SU-DHL-6 (cell line): ENCODE results near the gene MARCHF10.

Experiments used
- H2AFZ ChIP-seq: fragments of 200-600 bp; sonication (generic); 2 replicates; pipeline ENCODE4 v1.6.1; 2014; ENCODE audit warnings: low read depth, mild to moderate bottlenecking, moderate library complexity, mixed read lengths, antibody characterized with exemption, low read length; ENCODE audit not compliant: severe bottlenecking
- H3F3A ChIP-seq: fragments of 200-600 bp; shearing (Covaris generic); 2 replicates; pipeline ENCODE4 v1.6.0; 2016; ENCODE audit warnings: antibody characterized with exemption, mild to moderate bottlenecking; ENCODE audit not compliant: insufficient read depth
- H3K27ac ChIP-seq: fragments of 200-600 bp; sonication (generic); 2 replicates; pipeline ENCODE4 v1.5.1; 2016; ENCODE audit warnings: low read depth, mild to moderate bottlenecking, low read length, moderate library complexity, mixed read lengths
- H3K27me3 ChIP-seq: fragments of 200-600 bp; sonication (generic), shearing (Covaris generic); 2 replicates; pipeline ENCODE4 v1.6.0; 2014; ENCODE audit warnings: mild to moderate bottlenecking, low read length
- H3K36me3 ChIP-seq: fragments of 200-600 bp; sonication (generic); 2 replicates; pipeline ENCODE4 v1.6.1; 2014; ENCODE audit warnings: mild to moderate bottlenecking, low read length, mixed read lengths
- H3K4me2 ChIP-seq: fragments of 300-600, 200-600 bp; shearing (Covaris generic), sonication (generic); 2 replicates; pipeline ENCODE4 v1.6.0; 2014; ENCODE audit warnings: low read length, low read depth, mild to moderate bottlenecking; ENCODE audit not compliant: poor library complexity, severe bottlenecking
- H3K4me3 ChIP-seq: fragments of 200-600 bp; sonication (generic); 2 replicates; pipeline ENCODE4 v1.5.1; 2014; ENCODE audit warnings: antibody characterized with exemption, low read length, mild to moderate bottlenecking, mixed read lengths; ENCODE audit not compliant: insufficient read depth, poor library complexity, severe bottlenecking
- H3K79me2 ChIP-seq: fragments of 200-600 bp; sonication (generic); 2 replicates; pipeline ENCODE4 v1.6.1; 2014; ENCODE audit warnings: mild to moderate bottlenecking, low read length, moderate library complexity; ENCODE audit not compliant: insufficient read depth
- H3K9ac ChIP-seq: fragments of 200-600 bp; sonication (generic); 2 replicates; pipeline ENCODE4 v1.7.0; 2014; ENCODE audit warnings: mild to moderate bottlenecking, low read length
- H3K9me2 ChIP-seq: fragments of 200-600 bp; sonication (generic); replicated peaks from 2 replicates; pipeline ENCODE4 v1.6.1; 2014; ENCODE audit warnings: low read length; ENCODE audit not compliant: insufficient read depth
- H3K9me3 ChIP-seq: fragments of 200-600 bp; sonication (generic); 2 replicates; pipeline ENCODE4 v1.6.1; 2014; ENCODE audit warnings: low read length, mixed read lengths; ENCODE audit not compliant: insufficient read depth
- H4K20me1 ChIP-seq: fragments of 200-600 bp; sonication (generic); 2 replicates; pipeline ENCODE4 v1.6.1; 2014; ENCODE audit warnings: low read depth, mild to moderate bottlenecking, antibody characterized with exemption, low read length, moderate library complexity, mixed read lengths
- EZH2phosphoT487 ChIP-seq: fragments of 200-600 bp; sonication (generic), shearing (Covaris generic); conservative IDR thresholded peaks from 2 replicates; pipeline ENCODE4 v1.6.1; 2018; ENCODE audit warnings: mild to moderate bottlenecking, antibody characterized with exemption, low read length, moderate library complexity, mixed read lengths
- TF ChIP-seq, protein P1 (sequence below): fragments of 200-600 bp; sonication (generic); IDR thresholded peaks from one replicate; pipeline ENCODE4 v1.5.1; 2017; ENCODE audit warnings: antibody characterized with exemption, mild to moderate bottlenecking, low read length, moderate library complexity; ENCODE audit not compliant: insufficient read depth, poor library complexity, severe bottlenecking

The MARCHF10 gene

DNA sequence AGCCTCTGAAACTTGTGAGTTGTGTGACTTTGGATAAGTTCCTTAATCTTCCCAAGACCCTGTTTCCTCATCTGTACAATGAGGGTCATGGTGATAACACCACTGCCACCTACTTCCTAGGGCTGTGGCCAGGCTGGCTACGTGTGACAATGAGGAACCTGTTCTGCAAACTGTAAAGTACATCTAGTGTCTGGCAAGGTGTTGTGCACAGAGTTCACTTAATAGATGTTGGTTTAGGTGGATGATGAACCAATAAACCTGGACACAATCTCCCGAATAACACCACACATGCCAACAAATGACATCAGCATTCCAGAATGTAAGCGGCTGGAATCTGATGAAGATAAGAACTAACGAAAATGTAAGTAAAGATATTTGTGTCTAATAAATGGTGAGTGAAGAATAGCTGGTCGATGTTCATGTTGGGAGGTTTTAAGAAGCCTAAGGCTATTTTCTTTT lies 82.3 kb downstream of the MARCHF10 start:
- H4K20me1 ChIP-seq: no peaks in the 10 kb centered on the region
- TF ChIP-seq, protein P1, sequence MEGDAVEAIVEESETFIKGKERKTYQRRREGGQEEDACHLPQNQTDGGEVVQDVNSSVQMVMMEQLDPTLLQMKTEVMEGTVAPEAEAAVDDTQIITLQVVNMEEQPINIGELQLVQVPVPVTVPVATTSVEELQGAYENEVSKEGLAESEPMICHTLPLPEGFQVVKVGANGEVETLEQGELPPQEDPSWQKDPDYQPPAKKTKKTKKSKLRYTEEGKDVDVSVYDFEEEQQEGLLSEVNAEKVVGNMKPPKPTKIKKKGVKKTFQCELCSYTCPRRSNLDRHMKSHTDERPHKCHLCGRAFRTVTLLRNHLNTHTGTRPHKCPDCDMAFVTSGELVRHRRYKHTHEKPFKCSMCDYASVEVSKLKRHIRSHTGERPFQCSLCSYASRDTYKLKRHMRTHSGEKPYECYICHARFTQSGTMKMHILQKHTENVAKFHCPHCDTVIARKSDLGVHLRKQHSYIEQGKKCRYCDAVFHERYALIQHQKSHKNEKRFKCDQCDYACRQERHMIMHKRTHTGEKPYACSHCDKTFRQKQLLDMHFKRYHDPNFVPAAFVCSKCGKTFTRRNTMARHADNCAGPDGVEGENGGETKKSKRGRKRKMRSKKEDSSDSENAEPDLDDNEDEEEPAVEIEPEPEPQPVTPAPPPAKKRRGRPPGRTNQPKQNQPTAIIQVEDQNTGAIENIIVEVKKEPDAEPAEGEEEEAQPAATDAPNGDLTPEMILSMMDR: no peak
- no peak for TF ChIP-seq EZH2phosphoT487
- H2AFZ ChIP-seq: no peak overlapping the region
- H3F3A ChIP-seq: no peaks in the 10 kb centered on the region
- H3K9ac ChIP-seq: no peak overlapping the region
- no peaks in the 10 kb centered on the region for H3K27me3 ChIP-seq
- H3K4me2 ChIP-seq: no peak overlapping the region
- H3K36me3 ChIP-seq: no peaks in the 10 kb centered on the region
- H3K9me3 ChIP-seq: no peaks in the 10 kb centered on the region
- no peak overlapping the region for H3K27ac ChIP-seq
- no peaks in the 10 kb centered on the region for H3K79me2 ChIP-seq
- no peak overlapping the region for H3K4me3 ChIP-seq
- H3K9me2 ChIP-seq: no peaks in the 10 kb centered on the region

DNA sequence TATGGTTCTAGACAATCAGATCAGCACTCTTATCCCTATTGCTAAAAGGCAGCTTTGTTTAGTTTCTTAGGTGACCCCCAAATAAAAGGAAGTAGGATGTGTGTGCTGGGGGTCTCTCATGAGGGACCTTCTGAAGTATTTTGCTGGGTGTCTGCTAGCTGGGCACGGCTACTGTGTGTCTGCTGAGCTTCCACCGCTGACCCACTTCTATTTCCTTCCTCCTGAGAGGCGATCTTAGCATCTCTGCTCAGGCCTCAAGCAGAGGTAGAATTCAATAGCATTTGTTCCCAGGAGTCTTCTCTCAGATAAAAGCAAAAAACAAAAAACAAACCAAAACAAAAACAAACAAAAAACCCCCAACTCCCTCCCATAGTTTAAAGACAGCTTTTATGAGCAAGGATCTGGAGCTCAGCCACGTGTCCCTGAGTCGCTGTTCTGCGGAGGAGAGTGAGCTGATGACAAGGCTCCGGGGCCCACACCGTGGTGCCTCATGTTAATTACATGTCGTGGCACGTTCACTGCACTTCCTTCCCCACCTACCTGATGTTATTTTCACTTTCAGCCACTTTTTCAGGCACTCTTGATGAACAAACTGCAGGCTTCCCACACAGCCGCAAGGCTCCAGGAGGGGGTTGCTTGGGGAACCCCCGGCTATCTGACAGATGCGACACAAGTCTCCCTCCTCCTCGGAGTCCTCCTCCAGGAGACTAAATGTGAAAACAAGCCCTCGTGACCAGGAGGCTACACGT lies 83.5 kb downstream of the MARCHF10 start:
- no peaks in the 10 kb centered on the region for H3K9me2 ChIP-seq
- peak overlapping the region; percentile 15; the same call in 1 of the 2 replicates for H3K9ac ChIP-seq
- H3K4me3 ChIP-seq: no peak overlapping the region
- H3K79me2 ChIP-seq: no peaks in the 10 kb centered on the region
- H4K20me1 ChIP-seq: no peaks in the 10 kb centered on the region
- H3K27ac ChIP-seq: no peak overlapping the region
- peak overlapping the region; percentile 75 for H2AFZ ChIP-seq
- no peaks in the 10 kb centered on the region for H3K36me3 ChIP-seq
- TF ChIP-seq, protein P1: no peak
- no peak for TF ChIP-seq EZH2phosphoT487
- no peaks in the 10 kb centered on the region for H3K27me3 ChIP-seq
- no peaks in the 10 kb centered on the region for H3K9me3 ChIP-seq
- H3K4me2 ChIP-seq: peak overlapping the region; percentile 17
- H3F3A ChIP-seq: no peaks in the 10 kb centered on the region

DNA sequence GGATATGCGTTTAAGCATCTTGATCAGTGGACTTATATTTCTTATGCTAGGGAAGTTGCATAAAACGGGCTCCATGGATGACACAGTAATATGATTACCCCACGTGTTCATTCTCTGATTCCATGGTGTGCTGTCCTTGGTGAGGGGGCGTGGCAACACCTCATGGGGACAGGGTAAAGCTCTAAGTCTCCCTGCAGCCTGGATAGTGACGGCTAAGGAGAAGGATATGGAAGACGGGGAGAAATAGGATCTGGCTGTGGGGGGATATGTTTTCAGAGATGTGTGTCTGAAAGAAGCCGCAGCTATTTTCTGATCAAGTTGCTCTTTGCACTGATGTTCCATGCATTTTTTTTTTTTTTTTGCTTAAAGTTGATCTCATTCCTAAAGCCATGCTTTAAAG lies 84.3 kb downstream of the MARCHF10 start:
- Histone ChIP-seq H2AFZ (no peak overlapping the region), H3K36me3 (no peaks in the 10 kb centered on the region), H3K27ac (no peak overlapping the region), H3K79me2 (no peaks in the 10 kb centered on the region), H4K20me1 (no peaks in the 10 kb centered on the region), H3K4me3 (no peak overlapping the region), H3F3A (no peaks in the 10 kb centered on the region), H3K9me2 (no peaks in the 10 kb centered on the region), H3K9me3 (no peaks in the 10 kb centered on the region), H3K27me3 (no peaks in the 10 kb centered on the region), H3K4me2 (no peak overlapping the region), H3K9ac (no peak overlapping the region)
- TF ChIP-seq EZH2phosphoT487: no peak
- TF ChIP-seq, protein P1: no peak
